Measurements from ENCODE around the gene ZCCHC14. TPM values are rescaled to one million over a fixed set of nuclear protein-coding genes. Genes with fewer than 3 reads are reported as not detected.

The ZCCHC14 gene
- total RNA-seq, 4 donors from 2014 or later, result 27.7 to 56.1 (median 36.7) TPM

- H3K4me3 ChIP-seq, result no peak overlapping the region
- no peak for TF ChIP-seq POLR2A (IDR thresholded peaks at IDR 0.05)
- no peak for TF ChIP-seq EP300 (IDR thresholded peaks at IDR 0.05; ENCODE audit: low read depth)
- no peak for TF ChIP-seq POLR2AphosphoS5 (IDR thresholded peaks at IDR 0.05)
- TF ChIP-seq CTCF (IDR thresholded peaks at IDR 0.05), result no peak
- peaks cover 0 to 11% (median 5%) of the 10 kb centered on the region in 4 donors for H3K36me3 ChIP-seq
- H3K27me3 ChIP-seq, result no peaks in the 10 kb centered on the region
- in situ Hi-C loops (cut with MboI; ENCODE audit: low pct_ligation_motif_present in 1 of 4, low pct_unique_long_range_greater_than_20kb in 1 of 4, low sequenced_read_pairs in 3 of 4) (no loop called here), intact Hi-C loops (cut with DNase I; ENCODE audit: low total_unique reads) (no loop called here)
- H3K27ac ChIP-seq, result peak overlapping the region in 3 of 4 donors; percentile 69 to 78 (median 74)
- 80 to 92% methylated on average over 1 to 23 of the region's 23 CpGs for WGBS, 2 donors (ENCODE audit: low coverage in 1 of 2)
- DNase-seq, result no peak
- H3K4me1 ChIP-seq, result peaks cover 15 to 62% (median 27%) of the 10 kb centered on the region in 4 donors
- H3K9me3 ChIP-seq, result no peaks in the 10 kb centered on the region
Observed at GRCh38 chr16:87458424-87458915, 34.4 kb downstream of the ZCCHC14 start.

GRCh38 chr16:87457709-87458423 is 35.0 kb downstream of the ZCCHC14 start:
- no peaks in the 10 kb centered on the region for H3K9me3 ChIP-seq
- no peak overlapping the region for H3K4me3 ChIP-seq
- peaks cover 0 to 15% (median 7%) of the 10 kb centered on the region in 4 donors for H3K36me3 ChIP-seq
- peaks cover 14 to 56% (median 25%) of the 10 kb centered on the region in 4 donors for H3K4me1 ChIP-seq
- H3K27me3 ChIP-seq, result no peaks in the 10 kb centered on the region
- TF ChIP-seq POLR2A (IDR thresholded peaks at IDR 0.05) (no peak), CTCF (IDR thresholded peaks at IDR 0.05) (no peak), EP300 (IDR thresholded peaks at IDR 0.05; ENCODE audit: low read depth) (no peak), POLR2AphosphoS5 (IDR thresholded peaks at IDR 0.05) (no peak)
- peak overlapping the region; percentile 69 to 78 (median 72) for H3K27ac ChIP-seq
- intact Hi-C loops (cut with DNase I; ENCODE audit: low total_unique reads), result no loop called here
- WGBS, 2 donors (ENCODE audit: low coverage in 1 of 2), result 46 to 61% methylated on average over 10 to 22 of the region's 22 CpGs
- DNase-seq, result no peak
- in situ Hi-C loops (cut with MboI; ENCODE audit: low pct_ligation_motif_present in 1 of 4, low pct_unique_long_range_greater_than_20kb in 1 of 4, low sequenced_read_pairs in 3 of 4), result no loop called here

GRCh38 chr16:87457061-87457611 is 35.7 kb downstream of the ZCCHC14 start:
- Histone ChIP-seq H3K4me1 (peaks cover 12 to 52% (median 24%) of the 10 kb centered on the region in 4 donors), H3K9me3 (no peaks in the 10 kb centered on the region), H3K36me3 (peaks cover 0 to 19% (median 7%) of the 10 kb centered on the region in 4 donors), H3K4me3 (no peak overlapping the region), H3K27ac (peak overlapping the region; percentile 69 to 78 (median 72)), H3K27me3 (no peaks in the 10 kb centered on the region)
- 36% methylated on average over 4 of the region's 4 CpGs; no CpG with 5 or more reads in 1 of the 2 donors for WGBS, 2 donors (ENCODE audit: low coverage in 1 of 2)
- DNase-seq, result no peak
- TF ChIP-seq CTCF (IDR thresholded peaks at IDR 0.05) (no peak), EP300 (IDR thresholded peaks at IDR 0.05; ENCODE audit: low read depth) (no peak), POLR2AphosphoS5 (IDR thresholded peaks at IDR 0.05) (no peak), POLR2A (IDR thresholded peaks at IDR 0.05) (no peak)
- in situ Hi-C loops (cut with MboI; ENCODE audit: low pct_ligation_motif_present in 1 of 4, low pct_unique_long_range_greater_than_20kb in 1 of 4, low sequenced_read_pairs in 3 of 4) (no loop called here), intact Hi-C loops (cut with DNase I; ENCODE audit: low total_unique reads) (no loop called here)

GRCh38 chr16:87454391-87454790 is 38.4 kb downstream of the ZCCHC14 start:
- no peaks in the 10 kb centered on the region for H3K9me3 ChIP-seq
- intact Hi-C loops (cut with DNase I; ENCODE audit: low total_unique reads), result no loop called here
- H3K36me3 ChIP-seq, result peaks cover 0 to 19% (median 7%) of the 10 kb centered on the region in 4 donors
- H3K27ac ChIP-seq, result no peak overlapping the region
- peaks cover 0 to 33% (median 17%) of the 10 kb centered on the region in 4 donors for H3K4me1 ChIP-seq
- no peak overlapping the region for H3K4me3 ChIP-seq
- 88 to 94% methylated on average over 3 of the region's 3 CpGs for WGBS, 2 donors (ENCODE audit: low coverage in 1 of 2)
- in situ Hi-C loops (cut with MboI; ENCODE audit: low pct_ligation_motif_present in 1 of 4, low pct_unique_long_range_greater_than_20kb in 1 of 4, low sequenced_read_pairs in 3 of 4), result no loop called here
- TF ChIP-seq CTCF (IDR thresholded peaks at IDR 0.05) (no peak), EP300 (IDR thresholded peaks at IDR 0.05; ENCODE audit: low read depth) (no peak), POLR2AphosphoS5 (IDR thresholded peaks at IDR 0.05) (no peak), POLR2A (IDR thresholded peaks at IDR 0.05) (no peak)
- H3K27me3 ChIP-seq, result no peaks in the 10 kb centered on the region
- DNase-seq, result no peak

Measured in transverse colon (tissue), 4 donors.